GM12801 (cell line): ENCODE results near the gene PRPF4.

Experiments used
- TF ChIP-seq, protein P1 (sequence below): IDR thresholded peaks from one replicate; pipeline ENCODE4 v1.5.1; 2011; ENCODE audit warnings: control low read depth; ENCODE audit not compliant: insufficient read length; ENCODE audit errors: extremely low read depth

The PRPF4 gene

DNA sequence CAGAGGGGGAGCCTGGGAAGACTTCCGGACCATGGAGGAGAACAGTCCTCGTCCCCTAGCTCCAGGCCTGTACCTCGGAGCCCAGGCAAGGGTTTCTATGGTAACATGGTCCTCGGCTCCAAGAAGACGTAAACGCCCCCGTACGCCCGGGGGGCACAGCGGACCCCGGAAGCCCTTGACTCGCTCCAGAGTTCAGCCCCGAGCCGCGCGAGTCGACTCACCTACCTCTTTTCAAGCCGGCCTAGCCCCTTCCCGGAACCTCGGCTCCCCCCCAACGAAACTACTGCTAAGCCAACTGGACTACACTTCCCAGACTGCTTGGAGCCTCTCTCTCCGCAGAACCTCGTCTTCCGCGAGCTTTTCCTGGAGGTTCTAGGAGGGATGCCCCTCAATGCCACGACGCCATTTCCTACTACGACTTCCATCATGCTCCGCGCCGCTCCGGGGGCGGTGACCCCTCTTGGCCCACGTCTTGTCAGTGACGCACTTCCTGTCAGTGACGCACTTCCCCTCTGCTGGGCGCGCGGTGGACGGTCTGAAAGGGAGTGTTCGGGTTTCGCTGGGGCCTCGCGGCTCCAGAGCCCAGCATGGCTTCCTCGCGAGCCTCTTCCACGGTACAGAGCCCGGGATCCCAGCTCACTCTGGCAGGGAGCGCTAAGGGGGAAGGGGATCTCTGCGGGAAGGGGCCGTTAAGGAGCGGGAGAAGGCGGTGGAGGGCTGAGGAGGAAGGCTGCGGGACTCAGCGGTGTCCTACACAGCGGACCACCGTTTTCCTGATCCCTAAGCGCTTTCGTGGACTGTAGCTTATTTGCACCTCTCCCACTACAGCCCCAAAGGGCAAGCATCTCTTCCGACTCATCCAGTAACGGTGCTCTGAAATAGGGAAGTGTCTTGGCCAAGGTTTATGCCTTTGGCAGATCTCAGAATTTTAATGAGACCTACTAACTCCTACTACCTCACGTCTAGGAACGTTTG lies at the start of gene PRPF4, which contains the start of gene CDC26:
PRPF4 (plus strand) TSS at position 502 of the 975 bp plus-strand sequence; CDS start at position 588, 86 bp downstream.
CDC26 (minus strand) TSS at position 416 of the 975 bp plus-strand sequence. CDS start 3,065 bp downstream, outside the sequence.
- TF ChIP-seq, protein P1, sequence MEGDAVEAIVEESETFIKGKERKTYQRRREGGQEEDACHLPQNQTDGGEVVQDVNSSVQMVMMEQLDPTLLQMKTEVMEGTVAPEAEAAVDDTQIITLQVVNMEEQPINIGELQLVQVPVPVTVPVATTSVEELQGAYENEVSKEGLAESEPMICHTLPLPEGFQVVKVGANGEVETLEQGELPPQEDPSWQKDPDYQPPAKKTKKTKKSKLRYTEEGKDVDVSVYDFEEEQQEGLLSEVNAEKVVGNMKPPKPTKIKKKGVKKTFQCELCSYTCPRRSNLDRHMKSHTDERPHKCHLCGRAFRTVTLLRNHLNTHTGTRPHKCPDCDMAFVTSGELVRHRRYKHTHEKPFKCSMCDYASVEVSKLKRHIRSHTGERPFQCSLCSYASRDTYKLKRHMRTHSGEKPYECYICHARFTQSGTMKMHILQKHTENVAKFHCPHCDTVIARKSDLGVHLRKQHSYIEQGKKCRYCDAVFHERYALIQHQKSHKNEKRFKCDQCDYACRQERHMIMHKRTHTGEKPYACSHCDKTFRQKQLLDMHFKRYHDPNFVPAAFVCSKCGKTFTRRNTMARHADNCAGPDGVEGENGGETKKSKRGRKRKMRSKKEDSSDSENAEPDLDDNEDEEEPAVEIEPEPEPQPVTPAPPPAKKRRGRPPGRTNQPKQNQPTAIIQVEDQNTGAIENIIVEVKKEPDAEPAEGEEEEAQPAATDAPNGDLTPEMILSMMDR: no peak

DNA sequence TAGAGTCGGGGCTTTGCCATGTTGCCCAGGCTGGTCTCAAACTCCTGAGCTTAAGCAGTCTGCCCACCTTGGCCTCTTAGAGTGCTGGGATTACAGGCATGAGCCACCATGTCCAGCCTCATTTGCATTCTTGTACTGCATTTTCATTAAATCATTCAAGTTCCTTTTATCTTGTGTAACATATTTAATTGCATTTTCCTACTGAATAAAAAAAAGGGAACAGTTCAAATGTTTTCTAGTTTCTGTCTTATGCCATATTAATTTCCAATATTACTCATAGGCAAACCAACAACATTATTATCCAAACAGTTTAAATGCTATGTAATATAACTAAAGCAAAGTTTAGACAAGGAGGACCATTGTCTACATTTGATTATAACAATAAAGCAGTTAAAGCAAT lies 48.0 kb upstream of the PRPF4 start:
- TF ChIP-seq, protein P1: no peak

DNA sequence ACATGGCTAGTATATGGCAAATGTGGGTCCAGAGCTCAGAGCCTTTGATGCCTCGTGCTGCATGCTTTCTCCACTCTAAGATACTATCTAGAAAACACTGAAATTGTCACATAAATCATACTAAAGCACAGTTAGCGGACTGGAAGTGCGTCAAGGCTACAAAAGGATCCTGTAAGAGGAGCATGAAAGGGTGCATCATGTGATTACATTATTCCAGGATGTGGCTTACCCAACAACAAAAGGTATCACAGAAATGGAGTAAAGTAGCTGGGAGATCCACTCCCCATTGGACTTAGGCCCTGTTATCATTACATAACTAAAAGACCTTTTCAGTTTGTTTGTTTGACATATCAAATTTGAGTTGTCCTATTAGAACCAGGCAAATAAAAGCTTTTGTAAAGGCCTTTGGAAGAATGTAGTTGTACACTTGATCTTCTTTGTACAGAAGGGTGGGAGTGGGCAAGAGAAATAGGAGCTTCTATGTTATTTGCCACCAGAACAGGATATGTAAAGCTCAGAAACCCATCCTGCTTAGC lies 47.3 kb upstream of the PRPF4 start:
- TF ChIP-seq, protein P1: no peak

DNA sequence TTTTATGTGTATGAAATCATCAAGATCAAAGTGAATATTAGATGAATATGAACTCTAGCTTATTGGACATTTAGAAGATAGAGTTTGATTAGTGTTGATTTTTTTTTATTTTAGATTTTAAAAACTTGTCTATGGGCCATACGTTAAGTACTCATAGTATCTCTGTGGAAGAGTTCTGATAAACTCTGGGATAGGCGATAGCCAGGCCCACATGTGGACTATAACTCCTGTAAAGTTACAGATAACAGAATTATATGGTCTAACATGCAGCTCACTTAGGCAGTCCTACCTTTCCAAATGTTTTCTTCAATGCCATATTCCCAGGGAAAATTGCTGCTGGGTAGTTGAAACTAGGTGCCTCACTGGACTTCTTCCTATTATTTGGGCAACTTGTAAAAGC lies 43.8 kb upstream of the PRPF4 start:
- TF ChIP-seq, protein P1: no peak

DNA sequence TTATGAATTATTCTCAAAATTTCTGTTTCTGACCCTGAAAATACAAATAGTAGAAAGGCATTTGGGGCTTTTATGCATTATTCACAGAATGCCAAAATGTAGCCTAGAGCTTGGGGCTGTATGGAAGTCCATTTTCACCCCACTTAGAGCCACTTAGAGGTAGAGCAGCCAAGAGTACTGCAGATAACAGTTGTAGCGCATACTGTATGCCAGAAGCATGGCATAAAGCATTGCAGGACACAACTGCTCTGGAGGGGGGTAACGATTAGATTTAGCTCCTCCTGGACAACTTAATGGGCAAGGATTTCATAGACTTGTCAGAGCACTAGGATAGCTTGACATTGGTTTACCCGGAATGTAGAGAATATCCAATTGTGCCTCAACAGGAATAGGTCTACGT lies 38.4 kb upstream of the PRPF4 start:
- TF ChIP-seq, protein P1: no peak

DNA sequence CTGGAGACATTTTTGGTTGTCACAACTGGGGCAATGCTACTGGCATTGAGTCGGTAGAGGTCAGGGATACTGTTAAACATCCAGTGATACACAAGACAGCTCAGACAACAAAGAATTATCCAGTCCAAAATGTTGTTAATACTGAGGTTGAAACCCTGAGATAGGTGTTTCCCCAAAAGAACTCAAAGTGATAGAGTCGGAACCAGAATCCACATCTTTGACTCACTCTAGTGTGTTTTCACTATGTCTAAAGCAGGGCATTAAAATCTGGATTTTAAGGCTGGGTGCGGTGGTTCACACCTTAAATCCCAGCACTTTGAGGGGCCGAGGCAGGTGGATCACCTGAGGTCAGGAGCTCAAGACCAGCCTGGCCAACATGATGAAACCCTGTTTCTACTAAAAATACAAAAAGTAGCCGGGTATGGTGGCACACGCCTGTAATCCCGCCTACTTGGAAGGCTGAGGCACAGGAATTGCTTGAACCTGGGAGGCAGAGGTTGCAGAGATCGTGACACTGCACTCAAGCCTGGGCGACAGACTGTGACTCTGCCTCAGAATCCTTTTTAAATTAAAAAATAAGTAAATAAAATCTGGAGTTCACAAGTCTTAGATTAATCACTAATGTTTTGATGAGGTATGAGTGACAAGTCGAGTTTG lies 37.1 kb upstream of the PRPF4 start:
- TF ChIP-seq, protein P1: no peak

DNA sequence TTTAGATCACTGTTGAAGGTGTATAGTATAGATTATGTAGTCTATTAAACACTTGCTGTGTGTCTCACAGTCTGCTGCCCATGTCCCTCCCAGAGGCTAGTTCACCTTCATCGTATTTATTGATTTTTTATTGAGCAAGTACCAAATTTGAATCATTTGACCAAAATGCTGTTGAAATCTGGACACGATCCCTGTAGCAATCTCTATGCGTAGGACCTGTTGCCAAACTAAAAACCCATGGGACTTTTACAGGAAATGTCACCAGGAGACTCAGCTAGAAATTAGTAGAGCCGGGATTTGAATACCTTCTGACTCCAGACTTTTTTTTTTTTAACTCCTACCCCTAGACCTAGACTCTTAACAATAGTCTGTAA lies 36.6 kb upstream of the PRPF4 start:
- TF ChIP-seq, protein P1: no peak
